Tibial nerve (tissue), 4 donors: Measurements from ENCODE around the gene ADGRE3. TPM values are rescaled to one million over a fixed set of nuclear protein-coding genes. Genes with fewer than 3 reads are reported as not detected.

Experiments used
- DNase-seq, 2 donors: peaks; one replicate each; pipeline ENCODE4 v3.0.0-alpha.2; 2019; ENCODE audit warnings: low spot score in 2 of 2
- H3K27ac ChIP-seq, 4 donors: fragments of 200-600 bp; sonication (generic) in 3 of 4; one replicate each; pipeline ENCODE4 v1.5.1; 2017 to 2019; ENCODE audit warnings: mild to moderate bottlenecking in 1 of 4
- H3K27me3 ChIP-seq, 2 donors: fragments of 200-600 bp; sonication (generic) in 1 of 2; one replicate each; pipeline versions ENCODE4 v1.5.1 to v1.6.0; 2017 to 2019
- H3K36me3 ChIP-seq, 3 donors: fragments of 200-600 bp; sonication (generic); one replicate each; pipeline ENCODE4 v1.5.1; 2018 to 2019
- H3K4me1 ChIP-seq, 4 donors: fragments of 200-600 bp; sonication (generic) in 3 of 4; one replicate each; pipeline ENCODE4 v1.5.1; 2017 to 2019
- H3K4me3 ChIP-seq, 4 donors: fragments of 200-600 bp; sonication (generic) in 3 of 4; one replicate each; pipeline ENCODE4 v1.5.1; 2017 to 2019; ENCODE audit warnings: mild to moderate bottlenecking in 1 of 4, moderate library complexity in 1 of 4
- H3K9me3 ChIP-seq, 4 donors: fragments of 200-600 bp; sonication (generic) in 3 of 4; one replicate each; pipeline ENCODE4 v1.5.1; 2017 to 2019
- CTCF ChIP-seq, 5 experiments: fragments of 200-600 bp in 3 of 5; fragments of 450-650 bp in 2 of 5; sonication (generic) in 3 of 5; IDR thresholded peaks; one replicate each; pipeline ENCODE4 v1.5.1; 2016 to 2019; ENCODE audit warnings: antibody characterized with exemption in 5 of 5, mild to moderate bottlenecking in 3 of 5, moderate library complexity in 2 of 5
- EP300 ChIP-seq, 2 donors: sonication (generic); formaldehyde crosslinking; IDR thresholded peaks; one replicate each; pipeline ENCODE4 v1.6.1; 2017; ENCODE audit warnings: antibody characterized with exemption in 2 of 2, mild to moderate bottlenecking in 1 of 2
- POLR2A ChIP-seq, 2 donors: fragments of 450-650 bp; IDR thresholded peaks; one replicate each; pipeline ENCODE4 v1.6.1; 2017; ENCODE audit warnings: antibody characterized with exemption in 2 of 2, mild to moderate bottlenecking in 2 of 2, moderate library complexity in 2 of 2
- WGBS, 2 donors: methylation state at CpG; one replicate each; pipeline ENCODE4 v1.1.5; 2018; 5-methylcytosine and 5-hydroxymethylcytosine counted together
- total RNA-seq, 4 donors: library from RNA; depleted of rRNA; stranded (reverse); fragments of >200 nt; gene quantifications; one replicate each; pipeline ENCODE4 v1.1.0, GENCODE V29; 2016

ADGRE3 gene
- total RNA-seq, 4 donors from 2014 or later, result not detected

- TF ChIP-seq EP300 (IDR thresholded peaks at IDR 0.05) (no peak), POLR2A (IDR thresholded peaks at IDR 0.05) (no peak), CTCF (IDR thresholded peaks at IDR 0.05) (no peak)
- H3K4me1 ChIP-seq, result no peaks in the 10 kb centered on the region
- DNase-seq, result no peak
- H3K9me3 ChIP-seq, result peaks cover 0 to 5% (median 0%) of the 10 kb centered on the region in 4 donors
- no peak overlapping the region for H3K4me3 ChIP-seq
- no peak overlapping the region for H3K27ac ChIP-seq
- H3K27me3 ChIP-seq, result no peaks in the 10 kb centered on the region
- WGBS, 2 donors, result 87 to 95% methylated on average over 6 of the region's 6 CpGs
- peaks cover 27 to 100% (median 86%) of the 10 kb centered on the region in 3 donors for H3K36me3 ChIP-seq
Measured at GRCh38 chr19:14704450-14704849, 29.8 kb upstream of the ADGRE3 start.

- Histone ChIP-seq H3K27me3 (no peaks in the 10 kb centered on the region), H3K36me3 (peaks cover 22 to 100% (median 84%) of the 10 kb centered on the region in 3 donors), H3K4me3 (no peak overlapping the region), H3K4me1 (no peaks in the 10 kb centered on the region), H3K9me3 (peaks cover 0 to 5% (median 0%) of the 10 kb centered on the region in 4 donors), H3K27ac (no peak overlapping the region)
- DNase-seq, result no peak
- TF ChIP-seq EP300 (IDR thresholded peaks at IDR 0.05) (no peak), POLR2A (IDR thresholded peaks at IDR 0.05) (no peak), CTCF (IDR thresholded peaks at IDR 0.05) (no peak)
- WGBS, 2 donors, result 90 to 98% methylated on average over 6 of the region's 6 CpGs
Measured at GRCh38 chr19:14703833-14704232, 29.2 kb upstream of the ADGRE3 start.

GRCh38 chr19:14700711-14701375, 26.2 kb upstream of the ADGRE3 start:
- Histone ChIP-seq H3K4me1 (no peaks in the 10 kb centered on the region), H3K4me3 (no peak overlapping the region), H3K36me3 (peaks cover 18 to 100% (median 68%) of the 10 kb centered on the region in 3 donors), H3K27ac (no peak overlapping the region), H3K9me3 (peaks cover 0 to 5% (median 0%) of the 10 kb centered on the region in 4 donors), H3K27me3 (no peaks in the 10 kb centered on the region)
- 98 to 99% methylated on average over 9 of the region's 9 CpGs for WGBS, 2 donors
- no peak for DNase-seq
- TF ChIP-seq CTCF (IDR thresholded peaks at IDR 0.05) (no peak), POLR2A (IDR thresholded peaks at IDR 0.05) (no peak), EP300 (IDR thresholded peaks at IDR 0.05) (no peak)

- DNase-seq, result no peak
- 93 to 95% methylated on average over 8 of the region's 8 CpGs for WGBS, 2 donors
- Histone ChIP-seq H3K4me3 (no peak overlapping the region), H3K9me3 (peaks cover 0 to 5% (median 0%) of the 10 kb centered on the region in 4 donors), H3K27ac (no peak overlapping the region), H3K27me3 (no peaks in the 10 kb centered on the region), H3K36me3 (peaks cover 18 to 100% (median 69%) of the 10 kb centered on the region in 3 donors), H3K4me1 (no peaks in the 10 kb centered on the region)
- TF ChIP-seq EP300 (IDR thresholded peaks at IDR 0.05) (no peak), CTCF (IDR thresholded peaks at IDR 0.05) (no peak), POLR2A (IDR thresholded peaks at IDR 0.05) (no peak)
Measured at GRCh38 chr19:14699641-14700040, 25.0 kb upstream of the ADGRE3 start.

- WGBS, 2 donors, result 83 to 89% methylated on average over 5 of the region's 5 CpGs
- H3K4me1 ChIP-seq, result peaks cover 0 to 18% (median 5%) of the 10 kb centered on the region in 4 donors
- no peak overlapping the region for H3K27ac ChIP-seq
- TF ChIP-seq POLR2A (IDR thresholded peaks at IDR 0.05) (no peak), EP300 (IDR thresholded peaks at IDR 0.05) (no peak), CTCF (IDR thresholded peaks at IDR 0.05) (no peak)
- no peak overlapping the region for H3K4me3 ChIP-seq
- H3K9me3 ChIP-seq, result no peaks in the 10 kb centered on the region
- no peaks in the 10 kb centered on the region for H3K27me3 ChIP-seq
- no peak for DNase-seq
- peaks cover 0 to 75% (median 33%) of the 10 kb centered on the region in 3 donors for H3K36me3 ChIP-seq
Measured at GRCh38 chr19:14695471-14695870, 20.8 kb upstream of the ADGRE3 start.
